SU-DHL-6 (cell line): ENCODE measurements around the gene SCYL1.

Experiments used
- EZH2phosphoT487 ChIP-seq: fragments of 200-600 bp; sonication (generic), shearing (Covaris generic); conservative IDR thresholded peaks from 2 replicates; pipeline ENCODE4 v1.6.1; 2018; ENCODE audit warnings: mild to moderate bottlenecking, antibody characterized with exemption, low read length, moderate library complexity, mixed read lengths
- TF ChIP-seq, protein P1 (sequence below): fragments of 200-600 bp; sonication (generic); IDR thresholded peaks from one replicate; pipeline ENCODE4 v1.5.1; 2017; ENCODE audit warnings: antibody characterized with exemption, mild to moderate bottlenecking, low read length, moderate library complexity; ENCODE audit not compliant: insufficient read depth, poor library complexity, severe bottlenecking

DNA sequence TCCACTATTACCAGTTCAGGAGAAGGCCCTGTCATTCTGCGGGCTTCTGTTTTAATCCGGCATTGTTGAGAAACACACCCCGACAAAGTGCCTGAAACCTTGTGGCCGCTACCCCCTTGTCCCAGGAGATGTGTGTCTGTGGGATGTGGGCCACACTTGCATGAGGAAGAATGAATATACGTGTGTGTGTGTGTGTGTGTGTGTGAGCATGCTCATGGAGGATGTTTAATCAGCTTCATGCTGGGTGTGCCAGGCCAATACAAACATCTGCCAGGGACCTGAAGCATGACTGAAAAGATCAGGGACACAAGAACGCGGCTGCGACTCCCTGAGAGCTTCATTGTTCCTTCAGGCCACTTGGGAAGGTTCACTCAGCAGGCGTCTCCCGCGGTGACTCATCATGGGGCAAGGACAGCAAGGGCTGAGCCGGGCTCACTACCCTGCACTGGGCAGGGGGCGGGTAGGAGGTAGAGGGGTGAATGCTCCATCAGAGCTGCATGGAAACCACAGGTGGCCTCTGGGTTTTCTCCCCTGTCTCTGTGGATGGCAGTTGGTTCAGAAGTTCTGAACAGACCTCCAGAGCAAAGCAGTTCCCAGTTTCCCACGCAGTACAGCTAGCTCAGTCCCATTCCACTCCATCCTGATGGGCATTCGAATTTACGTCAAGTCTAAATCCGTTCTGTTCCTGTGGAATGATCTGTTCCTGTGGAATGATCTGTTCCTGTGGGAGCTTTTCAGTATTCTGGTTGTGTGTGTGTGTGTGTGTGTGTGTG is 33.1 kb upstream of the SCYL1 start:
- TF ChIP-seq, protein P1, sequence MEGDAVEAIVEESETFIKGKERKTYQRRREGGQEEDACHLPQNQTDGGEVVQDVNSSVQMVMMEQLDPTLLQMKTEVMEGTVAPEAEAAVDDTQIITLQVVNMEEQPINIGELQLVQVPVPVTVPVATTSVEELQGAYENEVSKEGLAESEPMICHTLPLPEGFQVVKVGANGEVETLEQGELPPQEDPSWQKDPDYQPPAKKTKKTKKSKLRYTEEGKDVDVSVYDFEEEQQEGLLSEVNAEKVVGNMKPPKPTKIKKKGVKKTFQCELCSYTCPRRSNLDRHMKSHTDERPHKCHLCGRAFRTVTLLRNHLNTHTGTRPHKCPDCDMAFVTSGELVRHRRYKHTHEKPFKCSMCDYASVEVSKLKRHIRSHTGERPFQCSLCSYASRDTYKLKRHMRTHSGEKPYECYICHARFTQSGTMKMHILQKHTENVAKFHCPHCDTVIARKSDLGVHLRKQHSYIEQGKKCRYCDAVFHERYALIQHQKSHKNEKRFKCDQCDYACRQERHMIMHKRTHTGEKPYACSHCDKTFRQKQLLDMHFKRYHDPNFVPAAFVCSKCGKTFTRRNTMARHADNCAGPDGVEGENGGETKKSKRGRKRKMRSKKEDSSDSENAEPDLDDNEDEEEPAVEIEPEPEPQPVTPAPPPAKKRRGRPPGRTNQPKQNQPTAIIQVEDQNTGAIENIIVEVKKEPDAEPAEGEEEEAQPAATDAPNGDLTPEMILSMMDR = no peak
- no peak for TF ChIP-seq EZH2phosphoT487
